Tibial nerve (tissue), 3 donors: Measurements from ENCODE around the gene CIBAR2.

Experiments used
- CTCF ChIP-seq, 5 experiments: fragments of 200-600 bp in 3 of 5; fragments of 450-650 bp in 2 of 5; sonication (generic) in 3 of 5; IDR thresholded peaks; one replicate each; pipeline ENCODE4 v1.5.1; 2016 to 2019; ENCODE audit warnings: antibody characterized with exemption in 5 of 5, mild to moderate bottlenecking in 3 of 5, moderate library complexity in 2 of 5
- POLR2A ChIP-seq, 2 donors: fragments of 450-650 bp; IDR thresholded peaks; one replicate each; pipeline ENCODE4 v1.6.1; 2017; ENCODE audit warnings: antibody characterized with exemption in 2 of 2, mild to moderate bottlenecking in 2 of 2, moderate library complexity in 2 of 2

- TF ChIP-seq CTCF (IDR thresholded peaks at IDR 0.05) (no peak), POLR2A (IDR thresholded peaks at IDR 0.05) (no peak)
These were observed 60.6 kb downstream of the CIBAR2 start for GRCh38 chr16:85051683-85052082.
